Hepatocyte (in vitro differentiated cells): ENCODE results near the gene ALG9. TPM values are rescaled to one million over a fixed set of nuclear protein-coding genes. Genes with fewer than 3 reads are reported as not detected.

ENCODE experiments used
- DNase-seq: peaks from one replicate; pipeline ENCODE4 v3.0.0-alpha.2; 2016; ENCODE audit warnings: low spot score
- H2AFZ ChIP-seq: fragments of 200-600 bp; sonication (generic); 2 replicates; pipeline ENCODE4 v1.6.0; 2016; ENCODE audit warnings: antibody characterized with exemption, mild to moderate bottlenecking
- H3K27ac ChIP-seq: fragments of 200-600 bp; sonication (generic); 2 replicates; pipeline ENCODE4 v1.5.1; 2016; ENCODE audit warnings: mild to moderate bottlenecking
- H3K27me3 ChIP-seq: fragments of 200-600 bp; sonication (generic); 2 replicates; pipeline ENCODE4 v1.6.1; 2016
- H3K36me3 ChIP-seq: fragments of 200-600 bp; sonication (generic); replicated peaks from 2 replicates; pipeline ENCODE4 v1.5.1; 2016; ENCODE audit warnings: low read depth; ENCODE audit not compliant: insufficient read depth
- H3K4me1 ChIP-seq: fragments of 200-600 bp; sonication (generic); 2 replicates; pipeline ENCODE4 v1.5.1; 2016; ENCODE audit warnings: mild to moderate bottlenecking, moderate library complexity; ENCODE audit not compliant: insufficient read depth
- H3K4me2 ChIP-seq: fragments of 200-600 bp; sonication (generic); 2 replicates; pipeline ENCODE4 v1.6.0; 2016
- H3K4me3 ChIP-seq: fragments of 200-600 bp; sonication (generic); 2 replicates; pipeline ENCODE4 v1.5.1; 2016; ENCODE audit warnings: mild to moderate bottlenecking
- H3K79me2 ChIP-seq: fragments of 200-600 bp; sonication (generic); 2 replicates; pipeline ENCODE4 v1.6.0; 2017; ENCODE audit warnings: mild to moderate bottlenecking
- H3K9me2 ChIP-seq: fragments of 200-600 bp; sonication (generic); replicated peaks from 2 replicates; pipeline ENCODE4 v1.6.0; 2017; ENCODE audit warnings: mild to moderate bottlenecking; ENCODE audit not compliant: insufficient read depth
- H3K9me3 ChIP-seq: fragments of 200-600 bp; sonication (generic); 2 replicates; pipeline ENCODE4 v1.5.1; 2016; ENCODE audit warnings: low read depth, mild to moderate bottlenecking
- H4K20me1 ChIP-seq: fragments of 200-600 bp; sonication (generic); 2 replicates; pipeline ENCODE4 v1.6.0; 2016; ENCODE audit warnings: mild to moderate bottlenecking; ENCODE audit not compliant: insufficient read depth, poor library complexity, severe bottlenecking
- EZH2 ChIP-seq: fragments of 200-600 bp; sonication (generic); IDR thresholded peaks from 2 replicates; pipeline ENCODE4 v1.6.1; 2016; ENCODE audit warnings: antibody characterized with exemption, mild to moderate bottlenecking, borderline replicate concordance
- EZH2phosphoT487 ChIP-seq: fragments of 200-600 bp; sonication (generic); IDR thresholded peaks from one replicate; pipeline ENCODE4 v1.6.1; 2018; ENCODE audit warnings: antibody characterized with exemption, mild to moderate bottlenecking, low read depth, moderate library complexity; ENCODE audit not compliant: unreplicated experiment, severe bottlenecking
- WGBS: methylation state at CpG from one replicate; pipeline ENCODE4 v1.1.6; 2016; ENCODE audit warnings: low lambda C conversion rate; ENCODE audit errors: missing lambda C conversion rate; 5-methylcytosine and 5-hydroxymethylcytosine counted together
- polyA plus RNA-seq: library from polyadenylated mRNA; unstranded; fragments of >200 nt; fragmentation: Nextera tagmentation; extraction: Ambion mirVana; gene quantifications from 2 replicates; pipeline ENCODE4 v1.2.1, GENCODE V29; 2016
- total RNA-seq: library from RNA; depleted of rRNA; stranded (reverse); fragments of >200 nt; gene quantifications from 2 replicates; pipeline ENCODE4 v1.2.3, GENCODE V29; 2014
- TF ChIP-seq, protein P1 (sequence below): fragments of 200-600 bp; sonication (generic); IDR thresholded peaks from 2 replicates; pipeline ENCODE4 v1.5.1; 2016; ENCODE audit warnings: antibody characterized with exemption, mild to moderate bottlenecking; ENCODE audit not compliant: poor library complexity

Gene ALG9
- total and polyA plus RNA-seq, 2 experiments from 2014 or later, result 22.6 to 52.4 TPM

DNA sequence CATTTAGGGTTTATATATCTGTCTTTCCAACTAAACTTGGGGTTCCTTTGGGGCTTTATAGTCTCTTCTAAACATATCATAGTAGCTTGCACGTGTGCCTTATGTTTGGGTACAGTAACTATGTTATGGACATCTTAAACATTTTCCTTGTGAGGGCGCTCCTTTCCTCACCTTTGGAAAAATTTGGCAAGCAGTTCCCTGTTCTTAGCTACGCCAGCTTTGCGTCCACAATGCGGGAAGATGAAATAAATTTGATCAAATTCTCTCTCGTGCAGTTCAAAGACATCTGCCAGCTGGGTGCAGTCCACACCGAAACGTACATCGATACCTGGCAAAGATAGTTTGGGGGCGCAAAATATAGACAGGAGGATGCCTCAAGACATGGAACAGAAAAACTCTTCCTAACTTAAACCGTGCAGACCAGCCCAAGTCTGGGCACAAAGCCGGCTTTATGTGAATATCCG lies 7.0 kb upstream of the ALG9 start:
- Histone ChIP-seq H2AFZ (peak overlapping the region; percentile 81), H3K4me1 (no peaks in the 10 kb centered on the region), H3K9me3 (no peaks in the 10 kb centered on the region), H3K27me3 (no peaks in the 10 kb centered on the region), H3K79me2 (no peaks in the 10 kb centered on the region), H3K4me3 (peak overlapping the region; percentile 31), H3K4me2 (peak overlapping the region; percentile 78), H4K20me1 (no peaks in the 10 kb centered on the region), H3K36me3 (no peaks in the 10 kb centered on the region), H3K27ac (peak overlapping the region; percentile 97), H3K9me2 (no peaks in the 10 kb centered on the region)
- TF ChIP-seq, protein P1, sequence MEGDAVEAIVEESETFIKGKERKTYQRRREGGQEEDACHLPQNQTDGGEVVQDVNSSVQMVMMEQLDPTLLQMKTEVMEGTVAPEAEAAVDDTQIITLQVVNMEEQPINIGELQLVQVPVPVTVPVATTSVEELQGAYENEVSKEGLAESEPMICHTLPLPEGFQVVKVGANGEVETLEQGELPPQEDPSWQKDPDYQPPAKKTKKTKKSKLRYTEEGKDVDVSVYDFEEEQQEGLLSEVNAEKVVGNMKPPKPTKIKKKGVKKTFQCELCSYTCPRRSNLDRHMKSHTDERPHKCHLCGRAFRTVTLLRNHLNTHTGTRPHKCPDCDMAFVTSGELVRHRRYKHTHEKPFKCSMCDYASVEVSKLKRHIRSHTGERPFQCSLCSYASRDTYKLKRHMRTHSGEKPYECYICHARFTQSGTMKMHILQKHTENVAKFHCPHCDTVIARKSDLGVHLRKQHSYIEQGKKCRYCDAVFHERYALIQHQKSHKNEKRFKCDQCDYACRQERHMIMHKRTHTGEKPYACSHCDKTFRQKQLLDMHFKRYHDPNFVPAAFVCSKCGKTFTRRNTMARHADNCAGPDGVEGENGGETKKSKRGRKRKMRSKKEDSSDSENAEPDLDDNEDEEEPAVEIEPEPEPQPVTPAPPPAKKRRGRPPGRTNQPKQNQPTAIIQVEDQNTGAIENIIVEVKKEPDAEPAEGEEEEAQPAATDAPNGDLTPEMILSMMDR, result peak; percentile 15
- TF ChIP-seq EZH2phosphoT487, result no peak
- 1% methylated on average over 13 of the region's 13 CpGs for WGBS
- peak; percentile 43 for DNase-seq

DNA sequence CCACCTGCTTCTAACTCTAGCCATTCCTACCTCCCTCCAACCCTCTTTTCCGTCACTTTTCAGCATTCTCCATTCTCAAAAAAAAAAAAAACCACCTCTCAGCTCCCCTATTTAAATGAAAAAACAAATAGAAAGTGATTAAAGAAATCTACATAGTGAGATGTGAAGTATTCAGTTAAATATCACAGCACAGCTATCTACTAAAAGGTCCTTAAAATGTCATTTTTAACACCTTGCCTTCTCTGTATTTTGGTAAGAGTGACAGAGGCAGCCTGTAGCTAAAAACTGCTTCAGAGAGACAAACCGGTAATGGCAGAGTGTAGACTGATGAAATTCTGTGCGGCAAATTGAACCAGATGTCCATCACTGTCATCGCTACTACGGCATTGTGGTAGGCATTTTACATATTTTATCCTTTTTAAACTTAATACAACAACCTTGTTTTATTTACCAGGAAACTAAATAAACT lies 346 bp upstream of the ALG9 start:
- H3K4me1 ChIP-seq, result peaks cover 11% of the 10 kb centered on the region
- no peak for TF ChIP-seq EZH2
- TF ChIP-seq, protein P1, result no peak
- no peak for TF ChIP-seq EZH2phosphoT487
- no peaks in the 10 kb centered on the region for H3K36me3 ChIP-seq
- H3K27me3 ChIP-seq, result no peaks in the 10 kb centered on the region
- 70% methylated on average over 5 of the region's 5 CpGs for WGBS
- H2AFZ ChIP-seq, result peak overlapping the region; percentile 96
- H3K4me3 ChIP-seq, result peak overlapping the region; percentile 98
- peak overlapping the region; percentile 86 for H3K4me2 ChIP-seq
- peak overlapping the region; percentile 97 for H3K27ac ChIP-seq
- no peaks in the 10 kb centered on the region for H3K9me3 ChIP-seq
- peaks cover 13% of the 10 kb centered on the region for H3K79me2 ChIP-seq
- no peaks in the 10 kb centered on the region for H4K20me1 ChIP-seq
- H3K9me2 ChIP-seq, result no peaks in the 10 kb centered on the region
- DNase-seq, result no peak

DNA sequence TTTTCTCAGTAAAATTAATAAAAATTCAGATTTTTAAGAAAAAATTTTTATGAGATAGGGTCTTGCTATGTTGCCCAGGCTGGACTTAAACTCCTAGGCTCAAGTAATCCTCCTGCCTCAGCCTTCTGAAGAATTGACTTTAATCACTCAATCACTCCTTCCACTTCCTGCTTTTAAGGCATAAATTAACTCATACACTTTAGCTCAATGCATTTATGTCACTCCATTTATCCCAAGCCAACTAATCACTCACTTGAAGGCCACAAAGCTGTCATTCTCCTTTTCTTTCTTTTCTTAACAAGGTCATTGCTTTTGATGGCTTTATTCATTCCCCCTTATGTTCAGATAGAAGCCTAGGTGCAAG lies 877 bp downstream of the ALG9 start:
- peak overlapping the region; percentile 96 for H2AFZ ChIP-seq

More for the DNA sequence above, 877 bp downstream of the ALG9 start:
- H3K4me3 ChIP-seq, result peak overlapping the region; percentile 98
- no peak for TF ChIP-seq EZH2
- no peak for TF ChIP-seq EZH2phosphoT487
- TF ChIP-seq, protein P1, result no peak
- H3K9me2 ChIP-seq, result no peaks in the 10 kb centered on the region
- peak overlapping the region; percentile 86 for H3K4me2 ChIP-seq
- no peak for DNase-seq
- no peaks in the 10 kb centered on the region for H3K27me3 ChIP-seq
- H3K4me1 ChIP-seq, result peaks cover 11% of the 10 kb centered on the region
- H3K36me3 ChIP-seq, result no peaks in the 10 kb centered on the region
- no peaks in the 10 kb centered on the region for H4K20me1 ChIP-seq
- peaks cover 13% of the 10 kb centered on the region for H3K79me2 ChIP-seq
- H3K9me3 ChIP-seq, result no peaks in the 10 kb centered on the region
- H3K27ac ChIP-seq, result peak overlapping the region; percentile 97
